H9 (cell line): Measurements from ENCODE around the gene MSL2. TPM values are rescaled to one million over a fixed set of nuclear protein-coding genes. Genes with fewer than 3 reads are reported as not detected.

Source experiments
- DNase-seq: peaks from one replicate; pipeline ENCODE4 v3.0.0-alpha.2; 2017
- H2AFZ ChIP-seq: one replicate; pipeline ENCODE4 v1.6.1; 2013; ENCODE audit warnings: mild to moderate bottlenecking, low read length, control low read depth, moderate library complexity
- H2AK5ac ChIP-seq: 2 replicates; pipeline ENCODE4 v1.6.1; 2013; ENCODE audit warnings: low read length, control low read depth, mixed read lengths; ENCODE audit not compliant: insufficient read length
- H2BK120ac ChIP-seq: one replicate; pipeline ENCODE4 v1.6.1; 2013; ENCODE audit warnings: low read depth, mild to moderate bottlenecking, low read length, control low read depth, inconsistent platforms; ENCODE audit not compliant: poor library complexity, severe bottlenecking
- H2BK12ac ChIP-seq: 2 replicates; pipeline ENCODE4 v1.6.1; 2013; ENCODE audit warnings: low read length, control low read depth, mixed read lengths, low read depth; ENCODE audit not compliant: insufficient read length
- H2BK15ac ChIP-seq: 2 replicates; pipeline ENCODE4 v1.6.1; 2013; ENCODE audit warnings: low read depth, low read length, control low read depth
- H2BK20ac ChIP-seq: one replicate; pipeline ENCODE4 v1.6.1; 2013; ENCODE audit warnings: low read depth, mild to moderate bottlenecking, low read length, control low read depth, inconsistent platforms; ENCODE audit not compliant: poor library complexity, severe bottlenecking
- H2BK5ac ChIP-seq: 2 replicates; pipeline ENCODE4 v1.6.1; 2013; ENCODE audit warnings: low read length, control low read depth, mixed read lengths; ENCODE audit not compliant: insufficient read length
- H3K14ac ChIP-seq: 2 replicates; pipeline ENCODE4 v1.6.1; 2013; ENCODE audit warnings: low read length, control low read depth; ENCODE audit not compliant: insufficient read depth
- H3K18ac ChIP-seq: 2 replicates; pipeline ENCODE4 v1.6.1; 2013; ENCODE audit warnings: low read depth, mild to moderate bottlenecking, mixed read lengths, low read length, control low read depth; ENCODE audit not compliant: insufficient read length
- H3K23ac ChIP-seq: 2 replicates; pipeline ENCODE4 v1.6.1; 2013; ENCODE audit warnings: low read length, control low read depth, mixed read lengths, low read depth; ENCODE audit not compliant: insufficient read length
- H3K23me2 ChIP-seq: 2 replicates; pipeline ENCODE4 v1.6.1; 2013; ENCODE audit warnings: low read depth, mild to moderate bottlenecking, mixed read lengths, low read length, control low read depth; ENCODE audit not compliant: insufficient read length, poor library complexity, severe bottlenecking
- H3K27ac ChIP-seq: 2 replicates; pipeline ENCODE4 v1.5.1; 2013; ENCODE audit warnings: low read length, control low read depth, mixed read lengths, low read depth; ENCODE audit not compliant: insufficient read length
- H3K27me3 ChIP-seq: 2 replicates; pipeline ENCODE4 v1.6.1; 2013; ENCODE audit warnings: low read length, control low read depth, inconsistent platforms; ENCODE audit not compliant: insufficient read depth
- H3K4ac ChIP-seq: 2 replicates; pipeline ENCODE4 v1.6.1; 2013; ENCODE audit warnings: low read depth, mild to moderate bottlenecking, control low read depth, inconsistent platforms, low read length, moderate library complexity
- H3K4me1 ChIP-seq: 2 replicates; pipeline ENCODE4 v1.6.1; 2013; ENCODE audit warnings: low read length, control low read depth, inconsistent platforms; ENCODE audit not compliant: insufficient read depth
- H3K4me2 ChIP-seq: 2 replicates; pipeline ENCODE4 v1.6.1; 2013; ENCODE audit warnings: low read length, control low read depth, mixed read lengths; ENCODE audit not compliant: insufficient read length, insufficient read depth
- H3K56ac ChIP-seq: 2 replicates; pipeline ENCODE4 v1.6.1; 2013; ENCODE audit warnings: low read depth, mild to moderate bottlenecking, mixed read lengths, low read length, control low read depth; ENCODE audit not compliant: insufficient read length
- H3K79me1 ChIP-seq: 2 replicates; pipeline ENCODE4 v1.6.1; 2013; ENCODE audit warnings: low read depth, mild to moderate bottlenecking, moderate library complexity, low read length, control low read depth, inconsistent platforms; ENCODE audit not compliant: insufficient read depth, poor library complexity, severe bottlenecking
- H3K79me2 ChIP-seq: 2 replicates; pipeline ENCODE4 v1.6.1; 2013; ENCODE audit warnings: low read length, control low read depth, inconsistent platforms; ENCODE audit not compliant: insufficient read depth
- H3K9ac ChIP-seq: 2 replicates; pipeline ENCODE4 v1.6.1; 2013; ENCODE audit warnings: low read length, control low read depth, mixed read lengths; ENCODE audit not compliant: insufficient read length; ENCODE audit errors: extremely low read depth
- H3K9me3 ChIP-seq: one replicate; pipeline ENCODE4 v1.6.1; 2013; ENCODE audit warnings: low read depth, low read length, inconsistent platforms; ENCODE audit not compliant: control insufficient read depth
- H3T11ph ChIP-seq: one replicate; pipeline ENCODE4 v1.6.1; 2013; ENCODE audit warnings: mild to moderate bottlenecking, low read length, control low read depth, inconsistent platforms
- H4K20me1 ChIP-seq: one replicate; pipeline ENCODE4 v1.6.1; 2013; ENCODE audit not compliant: control insufficient read depth, insufficient read length, insufficient read depth
- H4K5ac ChIP-seq: 2 replicates; pipeline ENCODE4 v1.6.1; 2013; ENCODE audit warnings: low read depth, mild to moderate bottlenecking, mixed read lengths, low read length, control low read depth; ENCODE audit not compliant: insufficient read length
- H4K8ac ChIP-seq: replicated peaks from 2 replicates; pipeline ENCODE4 v1.6.1; 2013; ENCODE audit warnings: low read length, control low read depth, mixed read lengths, low read depth; ENCODE audit not compliant: insufficient read length
- H4K91ac ChIP-seq: 2 replicates; pipeline ENCODE4 v1.6.1; 2013; ENCODE audit warnings: low read depth, mild to moderate bottlenecking, moderate library complexity, mixed read lengths, low read length, control low read depth; ENCODE audit not compliant: insufficient read length
- H3K27ac Mint-ChIP-seq, 3 experiments: 2 replicates in 2 of 3; 3 replicates in 1 of 3; pipeline ENCODE4 v1.8.0; 2020 to 2021; ENCODE audit warnings: mixed read lengths in 3 of 3, mild to moderate bottlenecking in 1 of 3, moderate library complexity in 1 of 3
- H3K27me3 Mint-ChIP-seq: 2 replicates; pipeline ENCODE4 v1.8.0; 2021; ENCODE audit warnings: low read depth, mild to moderate bottlenecking, moderate library complexity, mixed read lengths
- H3K36me3 Mint-ChIP-seq, 3 experiments: 2 replicates in 2 of 3; 3 replicates in 1 of 3; pipeline ENCODE4 v1.8.0; 2020 to 2021; ENCODE audit warnings: low read depth in 3 of 3, mixed read lengths in 3 of 3; ENCODE audit not compliant: insufficient read depth in 1 of 3
- H3K4me1 Mint-ChIP-seq, 2 experiments: 2 replicates each; pipeline ENCODE4 v1.8.0; 2020; ENCODE audit warnings: mixed read lengths in 2 of 2
- H3K4me3 Mint-ChIP-seq, 2 experiments: 2 replicates in 1 of 2; 3 replicates in 1 of 2; pipeline ENCODE4 v1.8.0; 2020 to 2021; ENCODE audit warnings: mild to moderate bottlenecking in 2 of 2, mixed read lengths in 2 of 2, moderate library complexity in 1 of 2
- H3K9me3 Mint-ChIP-seq, 2 experiments: 2 replicates in 1 of 2; 3 replicates in 1 of 2; pipeline ENCODE4 v1.8.0; 2020; ENCODE audit warnings: mild to moderate bottlenecking in 2 of 2, mixed read lengths in 2 of 2, moderate library complexity in 1 of 2
- WGBS: extraction: QIAGEN DNeasy Blood & Tissue Kit; methylation state at CpG from one replicate; pipeline ENCODE4 v1.1.7; 2013; ENCODE audit warnings: missing lambda C conversion rate, low lambda C conversion rate, mixed read lengths; ENCODE audit not compliant: insufficient read length; ENCODE audit errors: extremely low coverage; 5-methylcytosine and 5-hydroxymethylcytosine counted together
- total RNA-seq: library from RNA; stranded (reverse); gene quantifications from 2 replicates; pipeline ENCODE4 v1.2.1, GENCODE V29; 2021
- TF ChIP-seq, protein P1 (sequence below): fragments of 200-600 bp; sonication (generic); conservative IDR thresholded peaks from 3 replicates; pipeline ENCODE4 v1.8.0; 2021; ENCODE audit warnings: antibody characterized with exemption, mild to moderate bottlenecking

The MSL2 gene
- total RNA-seq, 1 experiment from 2014 or later: 42.7 TPM

DNA sequence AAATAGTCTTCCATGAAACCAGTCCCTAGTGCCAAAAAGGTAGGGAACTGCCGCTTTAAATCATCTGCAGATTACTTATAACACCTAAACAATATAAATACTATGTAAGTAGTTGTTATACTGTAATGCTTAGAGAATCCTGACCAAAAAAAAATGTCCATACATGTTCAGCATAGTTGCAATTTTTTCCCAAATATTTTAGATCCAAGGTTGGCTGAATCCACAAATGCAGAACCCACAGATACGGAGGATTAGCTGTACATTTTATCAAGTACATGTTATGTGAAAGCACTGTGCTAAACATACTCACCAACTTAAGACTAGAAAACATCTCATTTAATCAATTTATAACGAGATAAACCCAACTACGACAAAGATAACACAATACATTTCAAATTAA is 9.3 kb downstream of the MSL2 start:
- Histone ChIP-seq H3K27ac (no peak overlapping the region), H3K4me1 (no peaks in the 10 kb centered on the region; the same call in 1 of the 2 replicates), H4K91ac (no peak overlapping the region), H2BK120ac (no peak overlapping the region), H3K9ac (no peak overlapping the region), H3K56ac (no peak overlapping the region), H3T11ph (no peak overlapping the region), H3K23me2 (no peaks in the 10 kb centered on the region), H4K20me1 (no peaks in the 10 kb centered on the region), H3K27me3 (no peaks in the 10 kb centered on the region), H2BK20ac (no peak overlapping the region), H3K79me1 (peaks cover 6% of the 10 kb centered on the region), H2AFZ (no peak overlapping the region), H3K23ac (no peak overlapping the region), H2BK12ac (no peak overlapping the region), H3K79me2 (peaks cover 69% of the 10 kb centered on the region), H2BK15ac (no peak overlapping the region), H3K9me3 (no peaks in the 10 kb centered on the region), H4K5ac (no peak overlapping the region), H2AK5ac (no peak overlapping the region), H3K4me2 (no peak overlapping the region), H4K8ac (no peak overlapping the region), H2BK5ac (no peak overlapping the region), H3K18ac (no peak overlapping the region), H3K14ac (no peak overlapping the region), H3K4ac (no peak overlapping the region)
- Mint-ChIP-seq H3K4me3 (no peak overlapping the region), H3K4me1 (peaks cover 43 to 47% of the 10 kb centered on the region in 2 experiments), H3K27me3 (no peaks in the 10 kb centered on the region), H3K27ac (no peak overlapping the region), H3K36me3 (peaks cover 2 to 8% (median 4%) of the 10 kb centered on the region in 3 experiments; a peak in 5 of 7 replicates), H3K9me3 (no peaks in the 10 kb centered on the region)
- TF ChIP-seq, protein P1, sequence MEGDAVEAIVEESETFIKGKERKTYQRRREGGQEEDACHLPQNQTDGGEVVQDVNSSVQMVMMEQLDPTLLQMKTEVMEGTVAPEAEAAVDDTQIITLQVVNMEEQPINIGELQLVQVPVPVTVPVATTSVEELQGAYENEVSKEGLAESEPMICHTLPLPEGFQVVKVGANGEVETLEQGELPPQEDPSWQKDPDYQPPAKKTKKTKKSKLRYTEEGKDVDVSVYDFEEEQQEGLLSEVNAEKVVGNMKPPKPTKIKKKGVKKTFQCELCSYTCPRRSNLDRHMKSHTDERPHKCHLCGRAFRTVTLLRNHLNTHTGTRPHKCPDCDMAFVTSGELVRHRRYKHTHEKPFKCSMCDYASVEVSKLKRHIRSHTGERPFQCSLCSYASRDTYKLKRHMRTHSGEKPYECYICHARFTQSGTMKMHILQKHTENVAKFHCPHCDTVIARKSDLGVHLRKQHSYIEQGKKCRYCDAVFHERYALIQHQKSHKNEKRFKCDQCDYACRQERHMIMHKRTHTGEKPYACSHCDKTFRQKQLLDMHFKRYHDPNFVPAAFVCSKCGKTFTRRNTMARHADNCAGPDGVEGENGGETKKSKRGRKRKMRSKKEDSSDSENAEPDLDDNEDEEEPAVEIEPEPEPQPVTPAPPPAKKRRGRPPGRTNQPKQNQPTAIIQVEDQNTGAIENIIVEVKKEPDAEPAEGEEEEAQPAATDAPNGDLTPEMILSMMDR: no peak
- WGBS: no CpG with 5 or more reads among the region's 4 CpGs
- no peak for DNase-seq
